Iris pigment epithelial cell (primary cell): Measurements from ENCODE around the gene AIFM1.

Source experiments
- DNase-seq: peaks from one replicate; pipeline ENCODE4 v3.0.0-alpha.2; 2011; ENCODE audit warnings: low read depth

The AIFM1 gene

GRCh38 chrX:130170752-130171445, 5.3 kb upstream of the AIFM1 start:
- peak; percentile 38 for DNase-seq

GRCh38 chrX:130167040-130167439, 1.4 kb upstream of the AIFM1 start:
- DNase-seq: no peak

GRCh38 chrX:130166503-130166777, 799 bp upstream of the AIFM1 start:
- peak; percentile 9 for DNase-seq

- DNase-seq: peak; percentile 50
Measured at GRCh38 chrX:130165181-130165702, 399 bp downstream of the AIFM1 start.

- DNase-seq: no peak
Measured at GRCh38 chrX:130163398-130163797, 2.2 kb downstream of the AIFM1 start.

- no peak for DNase-seq
Measured at GRCh38 chrX:130162094-130162735, 3.4 kb downstream of the AIFM1 start.

- DNase-seq: no peak
Measured at GRCh38 chrX:130159776-130160175, 5.9 kb downstream of the AIFM1 start.

- DNase-seq: no peak
Measured at GRCh38 chrX:130158311-130158710, 7.3 kb downstream of the AIFM1 start.

GRCh38 chrX:130155564-130155963, 10.1 kb downstream of the AIFM1 start:
- DNase-seq: no peak

GRCh38 chrX:130147631-130148030, 18.0 kb downstream of the AIFM1 start:
- DNase-seq: no peak

GRCh38 chrX:130145123-130145522, 20.5 kb downstream of the AIFM1 start:
- no peak for DNase-seq

- peak; percentile 77 for DNase-seq
Measured at GRCh38 chrX:130144509-130144908, 21.1 kb downstream of the AIFM1 start.

GRCh38 chrX:130139474-130140201, 26.0 kb downstream of the AIFM1 start:
- no peak for DNase-seq

GRCh38 chrX:130136961-130137360, 28.7 kb downstream of the AIFM1 start:
- no peak for DNase-seq

GRCh38 chrX:130136496-130136895, 29.1 kb downstream of the AIFM1 start:
- DNase-seq: no peak

- no peak for DNase-seq
Measured at GRCh38 chrX:130130990-130131389, 34.7 kb downstream of the AIFM1 start.

- DNase-seq: no peak
Measured at GRCh38 chrX:130125091-130125874, 40.4 kb downstream of the AIFM1 start.

GRCh38 chrX:130124577-130124976, 41.1 kb downstream of the AIFM1 start:
- DNase-seq: no peak

- no peak for DNase-seq
Measured at GRCh38 chrX:130121505-130121800, 44.2 kb downstream of the AIFM1 start.

- DNase-seq: peak; percentile 73
Measured at GRCh38 chrX:130120746-130121504, 44.7 kb downstream of the AIFM1 start.

- peak; percentile 24 for DNase-seq
Measured at GRCh38 chrX:130120321-130120731, 45.3 kb downstream of the AIFM1 start.
